ENCODE data around the gene WDR74. TPM values are rescaled to one million over a fixed set of nuclear protein-coding genes. Genes with fewer than 3 reads are reported as not detected.

The WDR74 gene
- total RNA-seq, 1 experiment from 2014 or later, result 110 TPM

DNA sequence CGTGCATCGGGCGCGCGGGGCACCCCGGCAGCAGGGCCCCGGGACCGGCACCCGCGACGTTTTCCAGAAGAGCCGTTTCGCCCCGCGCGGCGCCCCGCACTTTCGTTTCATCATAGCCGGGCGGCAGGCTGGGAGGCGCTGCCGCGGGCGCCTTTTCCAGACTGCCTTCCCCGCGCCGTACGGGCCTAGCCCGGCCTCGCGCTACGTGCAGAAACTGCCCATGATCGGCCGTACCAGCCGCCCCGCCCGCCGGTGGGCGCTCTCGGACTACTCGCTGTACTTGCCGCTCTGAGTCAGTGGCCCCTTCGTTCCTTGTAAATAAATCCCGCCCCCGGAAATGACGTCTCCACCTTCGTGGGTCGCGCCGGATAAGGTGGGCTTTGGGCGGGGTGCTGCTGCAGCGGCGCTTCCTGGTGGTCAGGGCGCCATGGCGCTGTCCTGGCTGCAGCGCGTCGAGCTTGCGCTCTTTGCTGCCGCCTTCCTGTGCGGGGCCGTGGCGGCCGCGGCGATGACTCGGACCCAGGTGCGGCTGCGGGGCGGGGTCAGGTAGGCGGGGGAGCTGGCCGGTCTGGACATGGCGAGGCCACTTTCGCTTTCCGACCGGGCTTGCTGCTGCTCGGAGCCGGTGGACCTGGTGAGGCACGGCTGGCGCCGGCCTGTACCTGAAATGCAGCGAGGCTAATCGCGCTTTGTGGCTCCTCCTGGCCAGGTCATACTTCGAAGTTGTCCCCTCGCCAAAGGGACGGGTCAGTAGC is 52.2 kb downstream of the WDR74 start, which contains the start of gene TMEM179B (continued):
- TF ChIP-seq, protein P1, sequence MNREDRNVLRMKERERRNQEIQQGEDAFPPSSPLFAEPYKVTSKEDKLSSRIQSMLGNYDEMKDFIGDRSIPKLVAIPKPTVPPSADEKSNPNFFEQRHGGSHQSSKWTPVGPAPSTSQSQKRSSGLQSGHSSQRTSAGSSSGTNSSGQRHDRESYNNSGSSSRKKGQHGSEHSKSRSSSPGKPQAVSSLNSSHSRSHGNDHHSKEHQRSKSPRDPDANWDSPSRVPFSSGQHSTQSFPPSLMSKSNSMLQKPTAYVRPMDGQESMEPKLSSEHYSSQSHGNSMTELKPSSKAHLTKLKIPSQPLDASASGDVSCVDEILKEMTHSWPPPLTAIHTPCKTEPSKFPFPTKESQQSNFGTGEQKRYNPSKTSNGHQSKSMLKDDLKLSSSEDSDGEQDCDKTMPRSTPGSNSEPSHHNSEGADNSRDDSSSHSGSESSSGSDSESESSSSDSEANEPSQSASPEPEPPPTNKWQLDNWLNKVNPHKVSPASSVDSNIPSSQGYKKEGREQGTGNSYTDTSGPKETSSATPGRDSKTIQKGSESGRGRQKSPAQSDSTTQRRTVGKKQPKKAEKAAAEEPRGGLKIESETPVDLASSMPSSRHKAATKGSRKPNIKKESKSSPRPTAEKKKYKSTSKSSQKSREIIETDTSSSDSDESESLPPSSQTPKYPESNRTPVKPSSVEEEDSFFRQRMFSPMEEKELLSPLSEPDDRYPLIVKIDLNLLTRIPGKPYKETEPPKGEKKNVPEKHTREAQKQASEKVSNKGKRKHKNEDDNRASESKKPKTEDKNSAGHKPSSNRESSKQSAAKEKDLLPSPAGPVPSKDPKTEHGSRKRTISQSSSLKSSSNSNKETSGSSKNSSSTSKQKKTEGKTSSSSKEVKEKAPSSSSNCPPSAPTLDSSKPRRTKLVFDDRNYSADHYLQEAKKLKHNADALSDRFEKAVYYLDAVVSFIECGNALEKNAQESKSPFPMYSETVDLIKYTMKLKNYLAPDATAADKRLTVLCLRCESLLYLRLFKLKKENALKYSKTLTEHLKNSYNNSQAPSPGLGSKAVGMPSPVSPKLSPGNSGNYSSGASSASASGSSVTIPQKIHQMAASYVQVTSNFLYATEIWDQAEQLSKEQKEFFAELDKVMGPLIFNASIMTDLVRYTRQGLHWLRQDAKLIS (CRISPR knock-in tag; IDR thresholded peaks at IDR 0.05; ENCODE audit: borderline replicate concordance), result peak; percentile 99
- TF ChIP-seq, protein P2, sequence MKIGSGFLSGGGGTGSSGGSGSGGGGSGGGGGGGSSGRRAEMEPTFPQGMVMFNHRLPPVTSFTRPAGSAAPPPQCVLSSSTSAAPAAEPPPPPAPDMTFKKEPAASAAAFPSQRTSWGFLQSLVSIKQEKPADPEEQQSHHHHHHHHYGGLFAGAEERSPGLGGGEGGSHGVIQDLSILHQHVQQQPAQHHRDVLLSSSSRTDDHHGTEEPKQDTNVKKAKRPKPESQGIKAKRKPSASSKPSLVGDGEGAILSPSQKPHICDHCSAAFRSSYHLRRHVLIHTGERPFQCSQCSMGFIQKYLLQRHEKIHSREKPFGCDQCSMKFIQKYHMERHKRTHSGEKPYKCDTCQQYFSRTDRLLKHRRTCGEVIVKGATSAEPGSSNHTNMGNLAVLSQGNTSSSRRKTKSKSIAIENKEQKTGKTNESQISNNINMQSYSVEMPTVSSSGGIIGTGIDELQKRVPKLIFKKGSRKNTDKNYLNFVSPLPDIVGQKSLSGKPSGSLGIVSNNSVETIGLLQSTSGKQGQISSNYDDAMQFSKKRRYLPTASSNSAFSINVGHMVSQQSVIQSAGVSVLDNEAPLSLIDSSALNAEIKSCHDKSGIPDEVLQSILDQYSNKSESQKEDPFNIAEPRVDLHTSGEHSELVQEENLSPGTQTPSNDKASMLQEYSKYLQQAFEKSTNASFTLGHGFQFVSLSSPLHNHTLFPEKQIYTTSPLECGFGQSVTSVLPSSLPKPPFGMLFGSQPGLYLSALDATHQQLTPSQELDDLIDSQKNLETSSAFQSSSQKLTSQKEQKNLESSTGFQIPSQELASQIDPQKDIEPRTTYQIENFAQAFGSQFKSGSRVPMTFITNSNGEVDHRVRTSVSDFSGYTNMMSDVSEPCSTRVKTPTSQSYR (CRISPR knock-in tag; IDR thresholded peaks at IDR 0.05), result peak; percentile 87
- TF ChIP-seq, protein P3, sequence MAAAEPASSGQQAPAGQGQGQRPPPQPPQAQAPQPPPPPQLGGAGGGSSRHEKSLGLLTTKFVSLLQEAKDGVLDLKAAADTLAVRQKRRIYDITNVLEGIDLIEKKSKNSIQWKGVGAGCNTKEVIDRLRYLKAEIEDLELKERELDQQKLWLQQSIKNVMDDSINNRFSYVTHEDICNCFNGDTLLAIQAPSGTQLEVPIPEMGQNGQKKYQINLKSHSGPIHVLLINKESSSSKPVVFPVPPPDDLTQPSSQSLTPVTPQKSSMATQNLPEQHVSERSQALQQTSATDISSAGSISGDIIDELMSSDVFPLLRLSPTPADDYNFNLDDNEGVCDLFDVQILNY (CRISPR knock-in tag; IDR thresholded peaks at IDR 0.05), result peak; percentile 90
- TF ChIP-seq, protein P4, sequence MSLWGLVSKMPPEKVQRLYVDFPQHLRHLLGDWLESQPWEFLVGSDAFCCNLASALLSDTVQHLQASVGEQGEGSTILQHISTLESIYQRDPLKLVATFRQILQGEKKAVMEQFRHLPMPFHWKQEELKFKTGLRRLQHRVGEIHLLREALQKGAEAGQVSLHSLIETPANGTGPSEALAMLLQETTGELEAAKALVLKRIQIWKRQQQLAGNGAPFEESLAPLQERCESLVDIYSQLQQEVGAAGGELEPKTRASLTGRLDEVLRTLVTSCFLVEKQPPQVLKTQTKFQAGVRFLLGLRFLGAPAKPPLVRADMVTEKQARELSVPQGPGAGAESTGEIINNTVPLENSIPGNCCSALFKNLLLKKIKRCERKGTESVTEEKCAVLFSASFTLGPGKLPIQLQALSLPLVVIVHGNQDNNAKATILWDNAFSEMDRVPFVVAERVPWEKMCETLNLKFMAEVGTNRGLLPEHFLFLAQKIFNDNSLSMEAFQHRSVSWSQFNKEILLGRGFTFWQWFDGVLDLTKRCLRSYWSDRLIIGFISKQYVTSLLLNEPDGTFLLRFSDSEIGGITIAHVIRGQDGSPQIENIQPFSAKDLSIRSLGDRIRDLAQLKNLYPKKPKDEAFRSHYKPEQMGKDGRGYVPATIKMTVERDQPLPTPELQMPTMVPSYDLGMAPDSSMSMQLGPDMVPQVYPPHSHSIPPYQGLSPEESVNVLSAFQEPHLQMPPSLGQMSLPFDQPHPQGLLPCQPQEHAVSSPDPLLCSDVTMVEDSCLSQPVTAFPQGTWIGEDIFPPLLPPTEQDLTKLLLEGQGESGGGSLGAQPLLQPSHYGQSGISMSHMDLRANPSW (CRISPR knock-in tag; conservative IDR thresholded peaks at IDR 0.05; ENCODE audit: low read depth), result 0 out of 2 replicates have a peak, but pooled peaks have one; percentile 67
- TF ChIP-seq ZNF138 (CRISPR knock-in tag; conservative IDR thresholded peaks at IDR 0.05) (peak; percentile 97), TEAD1 (CRISPR knock-in tag; IDR thresholded peaks at IDR 0.05) (peak; percentile 93), JUN (CRISPR knock-in tag; IDR thresholded peaks at IDR 0.05) (0 out of 2 replicates have a peak, but pooled peaks have one; percentile 18), ZNF263 (CRISPR knock-in tag; IDR thresholded peaks at IDR 0.05; ENCODE audit: low read depth) (peak; percentile 35; the same call in 1 of the 2 replicates), FOXJ3 (CRISPR knock-in tag; IDR thresholded peaks at IDR 0.05; ENCODE audit: borderline replicate concordance) (no peak), ESRRA (CRISPR knock-in tag; IDR thresholded peaks at IDR 0.05; ENCODE audit: borderline replicate concordance) (peak; percentile 72; the same call in 1 of the 2 replicates), IRF2 (CRISPR knock-in tag; IDR thresholded peaks at IDR 0.05; ENCODE audit: borderline replicate concordance, low read depth) (peak; percentile 80; the same call in 1 of the 2 replicates), NFATC4 (CRISPR knock-in tag; IDR thresholded peaks at IDR 0.05) (0 out of 2 replicates have a peak, but pooled peaks have one; percentile 37), ZNF317 (CRISPR knock-in tag; IDR thresholded peaks at IDR 0.05; ENCODE audit: borderline replicate concordance, low read depth) (peak; percentile 60; the same call in 1 of the 2 replicates), TCF7 (CRISPR knock-in tag; IDR thresholded peaks at IDR 0.05; ENCODE audit: low read depth) (peak; percentile 23; the same call in 1 of the 2 replicates)
- TF ChIP-seq, protein P5, sequence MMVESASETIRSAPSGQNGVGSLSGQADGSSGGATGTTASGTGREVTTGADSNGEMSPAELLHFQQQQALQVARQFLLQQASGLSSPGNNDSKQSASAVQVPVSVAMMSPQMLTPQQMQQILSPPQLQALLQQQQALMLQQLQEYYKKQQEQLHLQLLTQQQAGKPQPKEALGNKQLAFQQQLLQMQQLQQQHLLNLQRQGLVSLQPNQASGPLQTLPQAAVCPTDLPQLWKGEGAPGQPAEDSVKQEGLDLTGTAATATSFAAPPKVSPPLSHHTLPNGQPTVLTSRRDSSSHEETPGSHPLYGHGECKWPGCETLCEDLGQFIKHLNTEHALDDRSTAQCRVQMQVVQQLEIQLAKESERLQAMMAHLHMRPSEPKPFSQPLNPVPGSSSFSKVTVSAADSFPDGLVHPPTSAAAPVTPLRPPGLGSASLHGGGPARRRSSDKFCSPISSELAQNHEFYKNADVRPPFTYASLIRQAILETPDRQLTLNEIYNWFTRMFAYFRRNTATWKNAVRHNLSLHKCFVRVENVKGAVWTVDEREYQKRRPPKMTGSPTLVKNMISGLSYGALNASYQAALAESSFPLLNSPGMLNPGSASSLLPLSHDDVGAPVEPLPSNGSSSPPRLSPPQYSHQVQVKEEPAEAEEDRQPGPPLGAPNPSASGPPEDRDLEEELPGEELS (CRISPR knock-in tag; IDR thresholded peaks at IDR 0.05), result peak; percentile 70
- TF ChIP-seq, protein P6, sequence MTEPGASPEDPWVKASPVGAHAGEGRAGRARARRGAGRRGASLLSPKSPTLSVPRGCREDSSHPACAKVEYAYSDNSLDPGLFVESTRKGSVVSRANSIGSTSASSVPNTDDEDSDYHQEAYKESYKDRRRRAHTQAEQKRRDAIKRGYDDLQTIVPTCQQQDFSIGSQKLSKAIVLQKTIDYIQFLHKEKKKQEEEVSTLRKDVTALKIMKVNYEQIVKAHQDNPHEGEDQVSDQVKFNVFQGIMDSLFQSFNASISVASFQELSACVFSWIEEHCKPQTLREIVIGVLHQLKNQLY (CRISPR knock-in tag; IDR thresholded peaks at IDR 0.05), result peak; percentile 89; the same call in 1 of the 2 replicates
- TF ChIP-seq, protein P7, sequence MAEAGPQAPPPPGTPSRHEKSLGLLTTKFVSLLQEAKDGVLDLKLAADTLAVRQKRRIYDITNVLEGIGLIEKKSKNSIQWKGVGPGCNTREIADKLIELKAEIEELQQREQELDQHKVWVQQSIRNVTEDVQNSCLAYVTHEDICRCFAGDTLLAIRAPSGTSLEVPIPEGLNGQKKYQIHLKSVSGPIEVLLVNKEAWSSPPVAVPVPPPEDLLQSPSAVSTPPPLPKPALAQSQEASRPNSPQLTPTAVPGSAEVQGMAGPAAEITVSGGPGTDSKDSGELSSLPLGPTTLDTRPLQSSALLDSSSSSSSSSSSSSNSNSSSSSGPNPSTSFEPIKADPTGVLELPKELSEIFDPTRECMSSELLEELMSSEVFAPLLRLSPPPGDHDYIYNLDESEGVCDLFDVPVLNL (CRISPR knock-in tag; IDR thresholded peaks at IDR 0.05; ENCODE audit: borderline replicate concordance, low read depth), result no peak
- TF ChIP-seq, protein P8, sequence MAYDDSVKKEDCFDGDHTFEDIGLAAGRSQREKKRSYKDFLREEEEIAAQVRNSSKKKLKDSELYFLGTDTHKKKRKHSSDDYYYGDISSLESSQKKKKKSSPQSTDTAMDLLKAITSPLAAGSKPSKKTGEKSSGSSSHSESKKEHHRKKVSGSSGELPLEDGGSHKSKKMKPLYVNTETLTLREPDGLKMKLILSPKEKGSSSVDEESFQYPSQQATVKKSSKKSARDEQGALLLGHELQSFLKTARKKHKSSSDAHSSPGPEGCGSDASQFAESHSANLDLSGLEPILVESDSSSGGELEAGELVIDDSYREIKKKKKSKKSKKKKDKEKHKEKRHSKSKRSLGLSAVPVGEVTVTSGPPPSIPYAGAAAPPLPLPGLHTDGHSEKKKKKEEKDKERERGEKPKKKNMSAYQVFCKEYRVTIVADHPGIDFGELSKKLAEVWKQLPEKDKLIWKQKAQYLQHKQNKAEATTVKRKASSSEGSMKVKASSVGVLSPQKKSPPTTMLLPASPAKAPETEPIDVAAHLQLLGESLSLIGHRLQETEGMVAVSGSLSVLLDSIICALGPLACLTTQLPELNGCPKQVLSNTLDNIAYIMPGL (CRISPR knock-in tag; IDR thresholded peaks at IDR 0.05), result peak; percentile 77; the same call in 1 of the 2 replicates

All from WTC11 (cell line).